ENCODE results near the gene DCBLD2. TPM values are rescaled to one million over a fixed set of nuclear protein-coding genes. Genes with fewer than 3 reads are reported as not detected.

Gene DCBLD2
- total RNA-seq, 1 donor from 2014 or later, result 145 TPM

- H3K36me3 ChIP-seq, result no peaks in the 10 kb centered on the region
- H3K4me1 ChIP-seq, result no peaks in the 10 kb centered on the region
- H4K20me1 ChIP-seq (ENCODE audit: low read depth), result no peaks in the 10 kb centered on the region
- H3K9me3 Mint-ChIP-seq, result no peaks in the 10 kb centered on the region
- no peak overlapping the region for H3K4me2 ChIP-seq
- H3K27me3 Mint-ChIP-seq (ENCODE audit: insufficient read depth, low read depth), result no peaks in the 10 kb centered on the region
- no peaks in the 10 kb centered on the region for H3K9me3 ChIP-seq (ENCODE audit: low read depth)
- TF ChIP-seq EZH2 (IDR thresholded peaks at IDR 0.05) (no peak), EZH2phosphoT487 (IDR thresholded peaks at IDR 0.05) (no peak), CTCF (IDR thresholded peaks at IDR 0.05) (no peak)
- no peaks in the 10 kb centered on the region for H3K36me3 Mint-ChIP-seq
- no peak overlapping the region for H3K27ac Mint-ChIP-seq
- no peak overlapping the region for H3K27ac ChIP-seq
- H3K9ac ChIP-seq, result no peak overlapping the region
- no peaks in the 10 kb centered on the region for H3K27me3 ChIP-seq
- no peak overlapping the region for H2AFZ ChIP-seq (replicated peaks)
- peaks cover under 1% of the 10 kb centered on the region for H3K4me1 Mint-ChIP-seq
- H3K4me3 Mint-ChIP-seq, result no peak overlapping the region
- peaks cover 3% of the 10 kb centered on the region for H3K79me2 ChIP-seq (ENCODE audit: low read depth)
- no peak for DNase-seq (ENCODE audit: low spot score)
- no peaks in the 10 kb centered on the region for H3F3A ChIP-seq (ENCODE audit: low read depth)
- H3K4me3 ChIP-seq, result no peak overlapping the region
Observed at GRCh38 chr3:98750276-98750919, 151.1 kb downstream of the DCBLD2 start.

DNA sequence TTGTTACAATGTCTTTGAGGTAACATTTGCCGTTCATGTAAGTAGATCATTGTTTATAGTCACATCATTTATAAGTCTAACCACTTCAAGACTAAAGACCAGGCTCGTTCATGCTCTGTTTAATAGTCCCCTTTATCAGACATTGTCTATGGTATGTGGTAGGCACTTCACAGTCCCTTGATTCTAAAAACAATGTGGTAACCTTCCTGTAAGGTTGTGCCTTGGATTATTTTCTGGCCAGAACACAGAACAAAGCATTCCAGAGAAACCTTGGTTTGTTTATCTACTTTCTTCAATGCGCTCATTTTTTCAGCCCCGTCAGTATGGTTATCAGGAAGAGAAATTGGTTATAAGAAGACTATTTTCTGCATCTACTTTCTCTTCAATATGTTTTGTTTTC lies 154.6 kb downstream of the DCBLD2 start:
- Mint-ChIP-seq H3K4me3 (no peak overlapping the region), H3K27me3 (ENCODE audit: insufficient read depth, low read depth) (no peaks in the 10 kb centered on the region), H3K27ac (no peak overlapping the region), H3K9me3 (no peaks in the 10 kb centered on the region), H3K4me1 (peaks cover 3% of the 10 kb centered on the region), H3K36me3 (no peaks in the 10 kb centered on the region)
- Histone ChIP-seq H3K4me3 (no peak overlapping the region), H4K20me1 (ENCODE audit: low read depth) (no peaks in the 10 kb centered on the region), H3K27ac (no peak overlapping the region), H3K9me3 (ENCODE audit: low read depth) (no peaks in the 10 kb centered on the region), H3K27me3 (no peaks in the 10 kb centered on the region), H2AFZ (replicated peaks) (no peak overlapping the region), H3K79me2 (ENCODE audit: low read depth) (peaks cover 3% of the 10 kb centered on the region), H3K4me1 (no peaks in the 10 kb centered on the region), H3K36me3 (no peaks in the 10 kb centered on the region), H3K9ac (no peak overlapping the region), H3K4me2 (no peak overlapping the region), H3F3A (ENCODE audit: low read depth) (no peaks in the 10 kb centered on the region)
- TF ChIP-seq EZH2phosphoT487 (IDR thresholded peaks at IDR 0.05), result no peak
- TF ChIP-seq CTCF (IDR thresholded peaks at IDR 0.05), result no peak
- peak; percentile 8 for DNase-seq (ENCODE audit: low spot score)

DNA sequence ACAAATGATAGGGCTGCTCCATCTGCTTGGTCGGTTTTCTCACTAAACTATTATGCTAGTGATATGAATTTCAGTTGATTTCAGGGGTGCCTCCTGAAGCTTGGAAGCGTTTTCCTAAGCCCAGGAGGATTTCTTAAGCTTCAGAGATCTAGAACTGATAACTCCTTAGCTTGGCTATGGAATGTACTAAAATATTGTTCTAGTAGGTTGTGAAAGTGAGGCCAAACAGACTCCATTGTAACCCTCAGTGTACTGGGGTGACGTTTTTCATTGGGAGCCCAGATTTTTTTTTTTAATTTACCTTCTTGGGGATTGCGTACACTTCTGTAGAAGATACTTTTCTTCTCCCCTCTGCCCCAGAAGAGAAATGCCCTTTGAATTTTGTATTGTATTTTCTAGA lies 155.4 kb downstream of the DCBLD2 start:
- no peaks in the 10 kb centered on the region for H3K9me3 ChIP-seq (ENCODE audit: low read depth)
- Mint-ChIP-seq H3K4me3 (no peak overlapping the region), H3K4me1 (peaks cover 3% of the 10 kb centered on the region), H3K27ac (no peak overlapping the region), H3K27me3 (ENCODE audit: insufficient read depth, low read depth) (no peaks in the 10 kb centered on the region), H3K9me3 (no peaks in the 10 kb centered on the region), H3K36me3 (no peaks in the 10 kb centered on the region)
- no peaks in the 10 kb centered on the region for H3K4me1 ChIP-seq
- H4K20me1 ChIP-seq (ENCODE audit: low read depth), result no peaks in the 10 kb centered on the region
- H3K27ac ChIP-seq, result no peak overlapping the region
- H3K79me2 ChIP-seq (ENCODE audit: low read depth), result peaks cover 3% of the 10 kb centered on the region
- no peak for TF ChIP-seq CTCF (IDR thresholded peaks at IDR 0.05)
- TF ChIP-seq EZH2phosphoT487 (IDR thresholded peaks at IDR 0.05), result no peak
- TF ChIP-seq EZH2 (IDR thresholded peaks at IDR 0.05), result no peak
- no peaks in the 10 kb centered on the region for H3F3A ChIP-seq (ENCODE audit: low read depth)
- H3K4me3 ChIP-seq, result no peak overlapping the region
- no peak overlapping the region for H2AFZ ChIP-seq (replicated peaks)
- H3K36me3 ChIP-seq, result no peaks in the 10 kb centered on the region
- H3K9ac ChIP-seq, result no peak overlapping the region
- DNase-seq (ENCODE audit: low spot score), result no peak
- H3K4me2 ChIP-seq, result no peak overlapping the region
- no peaks in the 10 kb centered on the region for H3K27me3 ChIP-seq

Small RNA genes lying within 50 kb of the gene (small RNA-seq; reads per million reads assigned to genes)
- gene RNU6-1263P (not detected), gene RNU6-26P (not detected)

Other genes with a start within 250 kb of the DCBLD2 start
- 13.5 and 18.6 TPM in 2 replicates for gene ST3GAL6, start 138.4 kb downstream of the DCBLD2 start, total RNA-seq (ENCODE audit: low replicate concordance)